HepG2 (cell line): ENCODE data around the gene PDZD7. TPM values are rescaled to one million over a fixed set of nuclear protein-coding genes. Genes with fewer than 3 reads are reported as not detected.

ENCODE experiments used
- AHDC1 ChIP-seq: sonication (generic); formaldehyde crosslinking; IDR thresholded peaks from 2 replicates; pipeline ENCODE4 v1.5.1; 2020; ENCODE audit warnings: mild to moderate bottlenecking, missing genetic modification reagents, borderline replicate concordance
- ARID2 ChIP-seq: sonication (generic); formaldehyde crosslinking; IDR thresholded peaks from 2 replicates; pipeline ENCODE4 v1.8.1; 2022; ENCODE audit warnings: mild to moderate bottlenecking, missing genetic modification reagents, borderline replicate concordance
- CSRNP1 ChIP-seq: sonication (generic); formaldehyde crosslinking; IDR thresholded peaks from 2 replicates; pipeline ENCODE4 v1.8.1; 2023; ENCODE audit warnings: mild to moderate bottlenecking, missing genetic modification reagents
- FIP1L1 ChIP-seq: fragments of 200-400 bp; formaldehyde crosslinking; IDR thresholded peaks from 2 replicates; pipeline ENCODE4 v1.6.1; 2018; ENCODE audit warnings: low read depth, mild to moderate bottlenecking, low read length, moderate library complexity, borderline replicate concordance; ENCODE audit not compliant: insufficient read depth
- GTF3A ChIP-seq: sonication (generic); formaldehyde crosslinking; conservative IDR thresholded peaks from 2 replicates; pipeline ENCODE4 v1.4.0; 2020; ENCODE audit warnings: mild to moderate bottlenecking, missing genetic modification reagents
- PHF5A ChIP-seq: IDR thresholded peaks from one replicate; pipeline ENCODE4 v1.6.1; 2018; ENCODE audit warnings: low read depth, missing genetic modification reagents; ENCODE audit not compliant: unreplicated experiment
- SATB2 ChIP-seq: sonication (generic); formaldehyde crosslinking; IDR thresholded peaks from 2 replicates; pipeline ENCODE4 v1.5.0; 2020; ENCODE audit warnings: missing genetic modification reagents
- SOX13 ChIP-seq, 3 experiments: fragments of 450-650 bp in 1 of 3; sonication (generic) in 1 of 3; formaldehyde crosslinking in 1 of 3; IDR thresholded peaks in 2 of 3; conservative IDR thresholded peaks in 1 of 3; 2 replicates each; pipeline versions ENCODE4 v1.5.0 to v1.6.1; 2016 to 2020; ENCODE audit warnings: antibody characterized with exemption in 1 of 3, mild to moderate bottlenecking in 1 of 3, missing compliant biosample characterization in 1 of 3, missing genetic modification reagents in 1 of 3, moderate library complexity in 1 of 3
- TFDP1 ChIP-seq: IDR thresholded peaks from 2 replicates; pipeline ENCODE4 v1.6.1; 2016; ENCODE audit warnings: missing compliant biosample characterization, missing genetic modification reagents, borderline replicate concordance
- ZNF136 ChIP-seq: sonication (generic); formaldehyde crosslinking; IDR thresholded peaks from 2 replicates; pipeline ENCODE4 v1.8.1; 2022; ENCODE audit warnings: low read depth, mild to moderate bottlenecking, moderate library complexity, missing genetic modification reagents
- ZNF580 ChIP-seq: IDR thresholded peaks from 2 replicates; pipeline ENCODE4 v1.6.1; 2016; ENCODE audit warnings: low read depth, borderline replicate concordance
- ZNF749 ChIP-seq: sonication (generic); formaldehyde crosslinking; IDR thresholded peaks from 2 replicates; pipeline ENCODE4 v1.8.0; 2022; ENCODE audit warnings: mild to moderate bottlenecking, missing genetic modification reagents, moderate library complexity, borderline replicate concordance
- polyA plus RNA-seq, 8 experiments: library from polyadenylated mRNA; depleted of rRNA in 3 of 8; stranded (reverse) in 7 of 8; unstranded in 1 of 8; fragments of >200 nt; fragmentation: Illumina TruSeq in 4 of 8; extraction: Trizol in 4 of 8; gene quantifications; 2 replicates each; pipeline versions ENCODE4 v1.2.1 to v1.2.3, GENCODE V29; 2011 to 2016; ENCODE audit warnings: low read depth in 4 of 8, missing spikeins in 1 of 8, mixed read lengths in 1 of 8; ENCODE audit not compliant: insufficient read depth in 1 of 8
- total RNA-seq, 5 experiments: library from RNA; depleted of rRNA; stranded (reverse); fragments of >200 nt; fragmentation: Illumina TruSeq; extraction: Trizol; gene quantifications; 2 replicates each; pipeline ENCODE4 v1.2.3, GENCODE V29; 2016; ENCODE audit warnings: low read depth in 1 of 5
- TF ChIP-seq, protein P1 (sequence below): sonication (generic); formaldehyde crosslinking; IDR thresholded peaks from 2 replicates; pipeline ENCODE4 v1.5.0; 2020; ENCODE audit warnings: mild to moderate bottlenecking, missing genetic modification reagents

Gene PDZD7
- total and polyA plus RNA-seq, 2 of the 13 experiments (the other 11 are each of a cell fraction or from before 2014, with no cell fraction given), result 0.58 to 0.73 TPM

GRCh38 chr10:101042667-101043362 is 11.9 kb upstream of the PDZD7 start (continued):
- no peak for TF ChIP-seq AHDC1 (CRISPR knock-in tag)
- TF ChIP-seq ZNF749 (CRISPR knock-in tag), result no peak
- TF ChIP-seq SOX13 (IDR thresholded peaks at IDR 0.05), result no peak
- no peak for TF ChIP-seq SOX13 (CRISPR knock-in tag; conservative IDR thresholded peaks at IDR 0.05 in 1 of 2, IDR thresholded peaks at IDR 0.05 in 1 of 2)
- TF ChIP-seq GTF3A (CRISPR knock-in tag), result no peak
- no peak for TF ChIP-seq SATB2
- TF ChIP-seq PHF5A, result no peak
- peak; percentile 12; the same call in 1 of the 2 replicates for TF ChIP-seq ZNF580
- TF ChIP-seq, protein P1, sequence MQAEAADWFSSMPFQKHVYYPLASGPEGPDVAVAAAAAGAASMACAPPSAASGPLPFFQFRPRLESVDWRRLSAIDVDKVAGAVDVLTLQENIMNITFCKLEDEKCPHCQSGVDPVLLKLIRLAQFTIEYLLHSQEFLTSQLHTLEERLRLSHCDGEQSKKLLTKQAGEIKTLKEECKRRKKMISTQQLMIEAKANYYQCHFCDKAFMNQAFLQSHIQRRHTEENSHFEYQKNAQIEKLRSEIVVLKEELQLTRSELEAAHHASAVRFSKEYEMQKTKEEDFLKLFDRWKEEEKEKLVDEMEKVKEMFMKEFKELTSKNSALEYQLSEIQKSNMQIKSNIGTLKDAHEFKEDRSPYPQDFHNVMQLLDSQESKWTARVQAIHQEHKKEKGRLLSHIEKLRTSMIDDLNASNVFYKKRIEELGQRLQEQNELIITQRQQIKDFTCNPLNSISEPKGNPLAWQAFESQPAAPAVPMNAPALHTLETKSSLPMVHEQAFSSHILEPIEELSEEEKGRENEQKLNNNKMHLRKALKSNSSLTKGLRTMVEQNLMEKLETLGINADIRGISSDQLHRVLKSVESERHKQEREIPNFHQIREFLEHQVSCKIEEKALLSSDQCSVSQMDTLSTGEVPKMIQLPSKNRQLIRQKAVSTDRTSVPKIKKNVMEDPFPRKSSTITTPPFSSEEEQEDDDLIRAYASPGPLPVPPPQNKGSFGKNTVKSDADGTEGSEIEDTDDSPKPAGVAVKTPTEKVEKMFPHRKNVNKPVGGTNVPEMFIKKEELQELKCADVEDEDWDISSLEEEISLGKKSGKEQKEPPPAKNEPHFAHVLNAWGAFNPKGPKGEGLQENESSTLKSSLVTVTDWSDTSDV (CRISPR knock-in tag), result no peak
- no peak for TF ChIP-seq ARID2 (CRISPR knock-in tag)
- peak; percentile 21; the same call in 1 of the 2 replicates for TF ChIP-seq TFDP1 (CRISPR knock-in tag)
- no peak for TF ChIP-seq FIP1L1
- no peak for TF ChIP-seq CSRNP1 (CRISPR knock-in tag)
- no peak for TF ChIP-seq ZNF136
